GM19467 (cell line): ENCODE data around the gene FAM177B.

Source experiments
- ATAC-seq: cut with Tn5 transposase; IDR thresholded peaks from one replicate; pipeline ENCODE4 v1.9.1; 2021; ENCODE audit warnings: mild to moderate bottlenecking, moderate library complexity; ENCODE audit not compliant: unreplicated experiment

Gene FAM177B

GRCh38 chr1:222784916-222785315 lies 47.9 kb downstream of the FAM177B start:
- no peak for ATAC-seq

DNA sequence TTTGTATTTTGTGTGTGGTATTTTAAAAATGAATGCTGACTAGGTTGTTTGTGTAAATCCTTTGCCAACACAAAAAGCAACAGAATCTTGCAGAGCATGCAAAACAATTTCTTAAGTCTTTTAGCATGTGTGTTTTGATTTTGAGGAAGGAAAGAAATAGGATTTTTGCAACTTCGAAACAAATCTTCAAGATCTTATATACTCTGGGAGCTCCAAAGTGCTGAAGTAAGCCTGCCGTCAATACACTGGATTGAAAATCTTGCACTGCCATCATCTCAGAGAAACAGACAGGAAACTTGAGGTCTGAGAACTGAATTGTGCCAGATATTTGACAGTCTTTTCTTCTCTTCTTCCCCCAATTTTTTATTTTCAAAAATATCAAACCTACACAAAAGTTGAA lies 48.5 kb downstream of the FAM177B start:
- ATAC-seq = no peak

- ATAC-seq = no peak
These were observed 49.1 kb downstream of the FAM177B start for GRCh38 chr1:222786121-222786520.

- ATAC-seq = no peak
These were observed 50.7 kb downstream of the FAM177B start for GRCh38 chr1:222787729-222788128.

GRCh38 chr1:222788402-222789156 lies 51.6 kb downstream of the FAM177B start:
- ATAC-seq = no peak

DNA sequence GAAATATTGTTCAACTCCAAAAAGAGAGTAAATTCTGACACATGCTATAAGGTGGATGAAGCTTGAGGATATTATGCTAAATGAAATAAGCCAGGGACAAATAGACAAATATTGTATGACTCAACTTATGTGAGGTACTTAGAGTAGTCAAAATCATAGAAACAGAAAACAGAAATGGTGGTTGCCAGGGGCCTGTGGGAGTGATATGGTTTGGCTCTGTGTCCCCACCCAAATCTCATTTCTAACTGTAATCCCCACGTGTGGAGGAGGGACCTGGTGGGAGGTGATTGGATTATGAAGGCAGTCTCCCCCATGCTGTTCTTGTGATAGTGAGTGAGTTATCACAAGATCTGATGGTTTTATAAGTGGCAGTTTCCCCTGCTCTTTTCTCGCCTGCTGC lies 53.1 kb downstream of the FAM177B start:
- no peak for ATAC-seq

GRCh38 chr1:222790520-222790919 lies 53.5 kb downstream of the FAM177B start:
- ATAC-seq = no peak

DNA sequence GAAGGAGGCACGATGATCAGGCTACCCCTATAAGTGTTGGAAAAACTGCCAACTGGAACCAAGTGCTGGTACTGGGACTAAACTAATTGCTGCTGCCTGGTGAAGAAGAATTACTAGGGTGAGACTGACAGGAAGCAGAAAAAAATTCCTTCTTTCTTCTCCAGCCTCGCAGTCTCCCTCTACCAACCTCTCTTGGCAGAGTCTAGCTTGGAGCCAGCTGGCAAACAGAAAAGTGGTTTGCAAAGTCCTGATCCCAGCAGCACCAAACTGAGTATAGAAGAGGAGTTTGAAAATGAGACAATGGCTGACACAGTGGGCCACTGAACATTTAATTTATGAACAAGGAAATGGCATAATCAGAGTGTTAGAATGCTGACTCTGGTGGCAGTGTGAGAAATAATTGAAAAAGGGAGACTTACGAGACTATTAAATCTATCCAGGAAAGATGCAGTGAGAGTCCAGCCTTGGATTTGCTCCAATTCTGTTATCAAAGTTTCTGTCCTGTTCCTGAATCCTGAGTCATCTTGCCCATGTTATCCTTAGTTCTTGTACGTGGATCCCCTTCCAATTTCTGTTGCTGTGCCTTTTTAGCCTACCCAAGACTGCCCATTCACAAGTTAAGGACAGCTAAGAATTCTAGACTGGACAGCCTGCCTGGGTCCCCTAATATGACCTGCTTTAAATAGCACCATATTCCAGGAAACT lies 54.2 kb downstream of the FAM177B start:
- no peak for ATAC-seq

DNA sequence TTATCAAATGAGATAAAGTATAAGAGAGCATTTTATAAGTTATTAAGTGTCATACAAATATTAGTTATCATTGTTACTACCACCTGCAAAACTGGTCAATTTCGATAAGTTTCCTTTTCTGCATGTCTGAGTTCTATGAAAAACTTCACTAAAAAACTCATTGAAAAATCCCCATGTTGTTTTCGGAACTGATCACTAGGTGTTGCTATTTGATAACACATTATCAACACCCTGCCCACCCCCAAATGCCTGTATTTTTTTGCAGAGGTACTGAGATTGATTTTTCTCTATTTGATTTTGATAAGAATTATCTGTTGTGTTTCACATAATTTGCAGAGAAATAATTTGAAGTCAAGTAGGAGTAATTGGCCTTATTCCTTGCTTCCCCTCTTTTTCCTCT lies 55.7 kb downstream of the FAM177B start:
- ATAC-seq = no peak

- no peak for ATAC-seq
These were observed 57.9 kb downstream of the FAM177B start for GRCh38 chr1:222794656-222795474.

GRCh38 chr1:222798116-222798515 lies 61.1 kb downstream of the FAM177B start:
- no peak for ATAC-seq

DNA sequence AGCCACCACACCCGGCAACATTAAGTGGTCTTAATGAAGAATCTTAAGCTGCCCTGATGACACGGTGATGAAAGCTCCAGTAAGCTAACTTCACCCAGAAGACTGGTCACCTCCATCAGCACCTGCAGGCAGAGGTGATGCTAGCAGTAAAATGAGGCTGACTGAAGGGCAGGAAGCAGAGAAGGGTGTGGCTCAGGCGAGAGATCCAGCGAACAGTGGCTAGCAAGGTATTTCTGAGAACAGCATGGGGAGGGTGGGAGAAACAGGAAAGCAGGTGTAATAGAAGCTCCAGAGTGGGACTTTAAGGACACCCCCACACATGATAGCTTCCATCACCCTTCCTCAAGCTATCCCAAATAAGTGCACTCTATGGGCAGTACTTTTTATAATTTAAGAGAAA lies 62.0 kb downstream of the FAM177B start:
- ATAC-seq = no peak
